Measurements from ENCODE around the gene SATB2.

- TF ChIP-seq CTCF (IDR thresholded peaks at IDR 0.05) (no peak), POLR2A (IDR thresholded peaks at IDR 0.05) (no peak), POLR2AphosphoS5 (IDR thresholded peaks at IDR 0.05; ENCODE audit: insufficient read depth in 1 of 2, low read depth in 1 of 2) (no peak)
These were observed 33.6 kb downstream of the SATB2 start for GRCh38 chr2:199424160-199424559.
